Muscle of leg (tissue), 11 donors: ENCODE measurements around the gene CFAP74. TPM values are rescaled to one million over a fixed set of nuclear protein-coding genes. Genes with fewer than 3 reads are reported as not detected.
"Not testable (repeated sequence)": the region's sequence is repeated elsewhere in the genome, so short reads cannot be mapped to it uniquely, and the experiment has no call there.

Experiments
- DNase-seq: peaks from one replicate; pipeline ENCODE4 v3.0.0; 2013
- H3K27ac ChIP-seq: one replicate; pipeline ENCODE4 v1.5.1; 2013; ENCODE audit warnings: mild to moderate bottlenecking, low read length, control low read depth
- H3K27me3 ChIP-seq: one replicate; pipeline ENCODE4 v1.6.1; 2013; ENCODE audit warnings: low read length; ENCODE audit not compliant: control insufficient read depth, insufficient read depth
- H3K36me3 ChIP-seq: one replicate; pipeline ENCODE4 v1.6.1; 2013; ENCODE audit warnings: low read length; ENCODE audit not compliant: control insufficient read depth, insufficient read depth
- H3K4me1 ChIP-seq: one replicate; pipeline ENCODE4 v1.6.1; 2013; ENCODE audit warnings: low read length; ENCODE audit not compliant: control insufficient read depth, insufficient read depth
- H3K4me3 ChIP-seq: one replicate; pipeline ENCODE4 v1.5.1; 2013; ENCODE audit warnings: low read length, control low read depth
- H3K9me3 ChIP-seq: replicated peaks from 2 replicates; pipeline ENCODE4 v1.6.1; 2013; ENCODE audit warnings: low read depth, low read length; ENCODE audit not compliant: control insufficient read depth
- WGBS: methylation state at CpG from one replicate; pipeline ENCODE4 v1.1.5; 2013; ENCODE audit warnings: missing lambda C conversion rate; ENCODE audit not compliant: insufficient coverage; 5-methylcytosine and 5-hydroxymethylcytosine counted together
- polyA plus RNA-seq, 8 donors: library from polyadenylated mRNA; unstranded; fragments of 120-200 nt; gene quantifications; one replicate each; pipeline versions ENCODE4 v1.2.1 to v1.2.3, GENCODE V29; 2013; ENCODE audit warnings: inconsistent platforms in 1 of 8, low replicate concordance in 1 of 8; ENCODE audit not compliant: insufficient read length in 8 of 8, insufficient read depth in 1 of 8
- total RNA-seq: library from RNA; stranded (reverse); fragments of 120-200 nt; gene quantifications from one replicate; pipeline ENCODE4 v1.2.4, GENCODE V29; 2013

CFAP74 gene
- total and polyA plus RNA-seq, 9 donors = 0.04 to 0.72 (median 0.22) TPM; not detected in 2

GRCh38 chr1:1938613-1939295 is 64.8 kb downstream of the CFAP74 start:
- Histone ChIP-seq H3K9me3 (no peaks in the 10 kb centered on the region), H3K27ac (no peak overlapping the region), H3K27me3 (peaks cover 5% of the 10 kb centered on the region), H3K4me1 (peaks cover 5% of the 10 kb centered on the region), H3K36me3 (no peaks in the 10 kb centered on the region), H3K4me3 (no peak overlapping the region)
- WGBS = 73% methylated on average over 24 of the region's 24 CpGs
- DNase-seq = no peak

- peaks cover 5% of the 10 kb centered on the region for H3K27me3 ChIP-seq
- DNase-seq = no peak
Observed at GRCh38 chr1:1938276-1938573, 65.4 kb downstream of the CFAP74 start.

GRCh38 chr1:1937549-1938275 is 65.9 kb downstream of the CFAP74 start:
- Histone ChIP-seq H3K27me3 (peaks cover 5% of the 10 kb centered on the region), H3K9me3 (no peaks in the 10 kb centered on the region), H3K4me3 (no peak overlapping the region), H3K4me1 (peaks cover 5% of the 10 kb centered on the region), H3K27ac (no peak overlapping the region), H3K36me3 (no peaks in the 10 kb centered on the region)
- no peak for DNase-seq
- WGBS = 71% methylated on average over 16 of the region's 16 CpGs

More at GRCh38 chr1:1938276-1938573, 65.4 kb downstream of the CFAP74 start:
- no peaks in the 10 kb centered on the region for H3K36me3 ChIP-seq
- H3K27ac ChIP-seq = no peak overlapping the region
- H3K9me3 ChIP-seq = no peaks in the 10 kb centered on the region
- WGBS = 77% methylated on average over 6 of the region's 6 CpGs
- H3K4me1 ChIP-seq = peaks cover 5% of the 10 kb centered on the region
- H3K4me3 ChIP-seq = no peak overlapping the region

GRCh38 chr1:1937061-1937460 is 66.5 kb downstream of the CFAP74 start:
- no peaks in the 10 kb centered on the region for H3K4me1 ChIP-seq
- no peak for DNase-seq
- H3K4me3 ChIP-seq = no peak overlapping the region
- peaks cover 5% of the 10 kb centered on the region for H3K27me3 ChIP-seq
- no peaks in the 10 kb centered on the region for H3K36me3 ChIP-seq
- WGBS = 68% methylated on average over 11 of the region's 15 CpGs
- H3K27ac ChIP-seq = no peak overlapping the region
- no peaks in the 10 kb centered on the region for H3K9me3 ChIP-seq

- H3K27me3 ChIP-seq, H3K9me3 ChIP-seq, H3K4me3 ChIP-seq, H3K36me3 ChIP-seq, H3K27ac ChIP-seq, DNase-seq, H3K4me1 ChIP-seq: not testable (repeated sequence)
- 93% methylated on average over 21 of the region's 21 CpGs for WGBS
Observed at GRCh38 chr1:1934848-1935247, 68.7 kb downstream of the CFAP74 start.

GRCh38 chr1:1929639-1930545 is 73.7 kb downstream of the CFAP74 start:
- Histone ChIP-seq H3K4me1 (peaks cover 12% of the 10 kb centered on the region), H3K4me3 (no peak overlapping the region), H3K36me3 (no peaks in the 10 kb centered on the region), H3K27me3 (no peaks in the 10 kb centered on the region), H3K27ac (no peak overlapping the region), H3K9me3 (no peaks in the 10 kb centered on the region)
- DNase-seq = no peak
- 75% methylated on average over 35 of the region's 38 CpGs for WGBS

GRCh38 chr1:1929102-1929638 is 74.4 kb downstream of the CFAP74 start:
- WGBS = 89% methylated on average over 4 of the region's 10 CpGs
- Histone ChIP-seq H3K27ac (no peak overlapping the region), H3K4me3 (no peak overlapping the region)

GRCh38 chr1:1928231-1929101 is 75.1 kb downstream of the CFAP74 start:
- H3K4me3 ChIP-seq = no peak overlapping the region
- no peak overlapping the region for H3K27ac ChIP-seq
- no peaks in the 10 kb centered on the region for H3K9me3 ChIP-seq
- peaks cover 23% of the 10 kb centered on the region for H3K4me1 ChIP-seq
- H3K27me3 ChIP-seq = peaks cover 2% of the 10 kb centered on the region
- no peak for DNase-seq
- no peaks in the 10 kb centered on the region for H3K36me3 ChIP-seq
- 77% methylated on average over 23 of the region's 34 CpGs for WGBS

More at GRCh38 chr1:1929102-1929638, 74.4 kb downstream of the CFAP74 start:
- Histone ChIP-seq H3K4me1 (peaks cover 19% of the 10 kb centered on the region), H3K36me3 (no peaks in the 10 kb centered on the region), H3K27me3 (peaks cover 2% of the 10 kb centered on the region), H3K9me3 (no peaks in the 10 kb centered on the region)
- no peak for DNase-seq

GRCh38 chr1:1927751-1928150 is 75.8 kb downstream of the CFAP74 start:
- Histone ChIP-seq H3K27me3 (peaks cover 2% of the 10 kb centered on the region), H3K36me3 (no peaks in the 10 kb centered on the region), H3K4me3 (no peak overlapping the region), H3K9me3 (no peaks in the 10 kb centered on the region), H3K27ac (no peak overlapping the region), H3K4me1 (peaks cover 28% of the 10 kb centered on the region)
- WGBS = 94% methylated on average over 15 of the region's 25 CpGs
- DNase-seq = no peak
